Measurements from ENCODE around the gene AGBL1.

DNA sequence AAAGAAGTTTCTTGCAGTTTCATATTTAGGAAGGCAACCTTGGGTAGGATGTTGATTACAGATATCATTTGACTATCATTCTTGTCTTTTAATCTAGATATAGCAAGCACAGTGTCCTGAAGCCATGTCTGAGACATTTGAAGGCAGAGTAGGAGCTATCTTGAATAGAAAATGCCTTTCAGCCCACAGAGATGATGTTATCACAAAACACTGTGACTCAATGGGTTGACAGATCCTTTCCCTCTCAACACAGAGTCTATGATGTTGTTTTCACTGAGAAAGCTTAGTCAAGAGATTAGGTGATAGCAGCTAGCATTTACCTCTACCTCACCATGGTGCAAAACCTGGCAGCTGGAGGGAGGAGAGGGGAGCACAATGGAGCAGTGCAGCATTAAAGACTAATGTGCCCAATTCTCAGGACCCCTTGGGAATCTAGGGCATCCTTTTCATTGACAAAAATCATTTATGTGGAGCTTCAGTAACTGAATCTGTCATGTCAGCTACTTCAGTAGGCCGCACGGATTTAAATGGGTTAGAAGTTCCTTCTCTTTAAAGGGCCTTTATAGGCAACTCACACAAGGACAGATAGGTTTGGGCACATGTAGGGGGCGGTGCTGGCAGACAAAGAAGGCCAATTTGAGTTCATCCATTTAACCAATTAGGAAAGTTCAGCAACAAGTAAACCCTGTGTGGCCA lies 121.8 kb downstream of the AGBL1 start:
- TF ChIP-seq, protein P1, sequence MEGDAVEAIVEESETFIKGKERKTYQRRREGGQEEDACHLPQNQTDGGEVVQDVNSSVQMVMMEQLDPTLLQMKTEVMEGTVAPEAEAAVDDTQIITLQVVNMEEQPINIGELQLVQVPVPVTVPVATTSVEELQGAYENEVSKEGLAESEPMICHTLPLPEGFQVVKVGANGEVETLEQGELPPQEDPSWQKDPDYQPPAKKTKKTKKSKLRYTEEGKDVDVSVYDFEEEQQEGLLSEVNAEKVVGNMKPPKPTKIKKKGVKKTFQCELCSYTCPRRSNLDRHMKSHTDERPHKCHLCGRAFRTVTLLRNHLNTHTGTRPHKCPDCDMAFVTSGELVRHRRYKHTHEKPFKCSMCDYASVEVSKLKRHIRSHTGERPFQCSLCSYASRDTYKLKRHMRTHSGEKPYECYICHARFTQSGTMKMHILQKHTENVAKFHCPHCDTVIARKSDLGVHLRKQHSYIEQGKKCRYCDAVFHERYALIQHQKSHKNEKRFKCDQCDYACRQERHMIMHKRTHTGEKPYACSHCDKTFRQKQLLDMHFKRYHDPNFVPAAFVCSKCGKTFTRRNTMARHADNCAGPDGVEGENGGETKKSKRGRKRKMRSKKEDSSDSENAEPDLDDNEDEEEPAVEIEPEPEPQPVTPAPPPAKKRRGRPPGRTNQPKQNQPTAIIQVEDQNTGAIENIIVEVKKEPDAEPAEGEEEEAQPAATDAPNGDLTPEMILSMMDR (conservative IDR thresholded peaks at IDR 0.05 in 1 of 2, IDR thresholded peaks at IDR 0.05 in 1 of 2; ENCODE audit: extremely low read depth in 1 of 2, insufficient read depth in 1 of 2, low read depth in 1 of 2, low read length in 2 of 2) = no peak
- no peak for TF ChIP-seq EZH2 (IDR thresholded peaks at IDR 0.05; ENCODE audit: borderline replicate concordance, low read length)
